CD14-positive monocyte (primary cell): ENCODE data around the gene RAB18. TPM values are rescaled to one million over a fixed set of nuclear protein-coding genes. Genes with fewer than 3 reads are reported as not detected.

ENCODE experiments used
- DNase-seq, 3 donors: peaks; one replicate each; pipeline ENCODE4 v3.0.0-alpha.2; 2011 to 2022
- H2AFZ ChIP-seq: 2 replicates; pipeline ENCODE4 v1.6.0; 2012; ENCODE audit warnings: mild to moderate bottlenecking, low read depth, low read length, inconsistent platforms; ENCODE audit not compliant: insufficient read depth, poor library complexity, severe bottlenecking
- H3K27ac ChIP-seq, 2 donors: 1 replicate in 1 of 2; 2 replicates in 1 of 2; pipeline ENCODE4 v1.5.1; 2012 to 2013; ENCODE audit warnings: low read length in 2 of 2, control low read depth in 1 of 2, inconsistent platforms in 1 of 2, low read depth in 1 of 2, mild to moderate bottlenecking in 1 of 2
- H3K27me3 ChIP-seq, 2 donors: one replicate each; pipeline versions ENCODE4 v1.6.0 to v1.6.1; 2011 to 2013; ENCODE audit warnings: low read length in 2 of 2; ENCODE audit not compliant: control insufficient read depth in 2 of 2, insufficient read depth in 2 of 2
- H3K36me3 ChIP-seq, 2 donors: replicated peaks in 1 of 2; 1 replicate in 1 of 2; 2 replicates in 1 of 2; pipeline versions ENCODE4 v1.5.1 to v1.6.1; 2012 to 2013; ENCODE audit warnings: low read length in 2 of 2, control low read depth in 1 of 2, inconsistent platforms in 1 of 2, mild to moderate bottlenecking in 1 of 2; ENCODE audit not compliant: insufficient read depth in 2 of 2, control insufficient read depth in 1 of 2
- H3K4me1 ChIP-seq, 2 donors: 1 replicate in 1 of 2; 2 replicates in 1 of 2; pipeline versions ENCODE4 v1.5.1 to v1.6.1; 2012 to 2013; ENCODE audit warnings: low read length in 2 of 2, control low read depth in 1 of 2, inconsistent platforms in 1 of 2, mild to moderate bottlenecking in 1 of 2, moderate library complexity in 1 of 2; ENCODE audit not compliant: insufficient read depth in 2 of 2, control insufficient read depth in 1 of 2
- H3K4me2 ChIP-seq: replicated peaks from 2 replicates; pipeline ENCODE3; 2012; ENCODE audit warnings: low read length, moderate library complexity, mild to moderate bottlenecking; ENCODE audit not compliant: poor library complexity, severe bottlenecking; ENCODE audit errors: extremely low read depth
- H3K4me3 ChIP-seq, 3 experiments: fragments of 200-600 bp in 1 of 3; sonication (generic) in 1 of 3; replicated peaks in 1 of 3; 1 replicate in 2 of 3; 2 replicates in 1 of 3; pipeline ENCODE4 v1.5.1; 2011 to 2013; ENCODE audit warnings: low read length in 3 of 3, mild to moderate bottlenecking in 3 of 3, control low read depth in 2 of 3, low read depth in 2 of 3, inconsistent platforms in 1 of 3, moderate library complexity in 1 of 3
- H3K79me2 ChIP-seq: 2 replicates; pipeline ENCODE4 v1.6.0; 2012; ENCODE audit warnings: mild to moderate bottlenecking, control low read depth, inconsistent platforms, low read length, moderate library complexity; ENCODE audit not compliant: insufficient read depth
- H3K9ac ChIP-seq: 2 replicates; pipeline ENCODE4 v1.6.0; 2017; ENCODE audit warnings: low read length, mild to moderate bottlenecking; ENCODE audit not compliant: insufficient read depth, poor library complexity, severe bottlenecking
- H3K9me3 ChIP-seq, 2 donors: replicated peaks in 1 of 2; 1 replicate in 1 of 2; 2 replicates in 1 of 2; pipeline versions ENCODE4 v1.5.1 to v1.6.1; 2012 to 2013; ENCODE audit warnings: low read length in 2 of 2, control low read depth in 1 of 2; ENCODE audit not compliant: control insufficient read depth in 1 of 2, insufficient read depth in 1 of 2
- H4K20me1 ChIP-seq: 2 replicates; pipeline ENCODE4 v1.6.0; 2012; ENCODE audit warnings: mild to moderate bottlenecking, low read length, control low read depth, moderate library complexity; ENCODE audit not compliant: insufficient read depth
- H3K27ac Mint-ChIP-seq, 7 donors: one replicate each; pipeline ENCODE4 v1.8.0; 2020; ENCODE audit warnings: mild to moderate bottlenecking in 7 of 7, mixed read lengths in 7 of 7, moderate library complexity in 6 of 7, inconsistent platforms in 2 of 7
- H3K27me3 Mint-ChIP-seq, 3 donors: one replicate each; pipeline ENCODE4 v1.8.0; 2021 to 2022; ENCODE audit warnings: low read depth in 3 of 3, mild to moderate bottlenecking in 3 of 3, mixed read lengths in 3 of 3, moderate library complexity in 3 of 3, inconsistent platforms in 1 of 3
- H3K36me3 Mint-ChIP-seq, 2 donors: one replicate each; pipeline ENCODE4 v1.8.0; 2020; ENCODE audit warnings: mixed read lengths in 2 of 2, inconsistent platforms in 1 of 2, mild to moderate bottlenecking in 1 of 2
- H3K4me1 Mint-ChIP-seq: one replicate; pipeline ENCODE4 v1.8.0; 2020; ENCODE audit warnings: mild to moderate bottlenecking, mixed read lengths
- H3K4me3 Mint-ChIP-seq, 2 donors: one replicate each; pipeline ENCODE4 v1.8.0; 2020; ENCODE audit warnings: mild to moderate bottlenecking in 2 of 2, mixed read lengths in 2 of 2, moderate library complexity in 1 of 2
- H3K9me3 Mint-ChIP-seq, 7 donors: one replicate each; pipeline ENCODE4 v1.8.0; 2020 to 2022; ENCODE audit warnings: mixed read lengths in 7 of 7, mild to moderate bottlenecking in 6 of 7, moderate library complexity in 6 of 7, inconsistent platforms in 2 of 7
- WGBS: methylation state at CpG from one replicate; pipeline ENCODE4 v1.1.5; 2013; ENCODE audit warnings: missing lambda C conversion rate; ENCODE audit not compliant: insufficient coverage; 5-methylcytosine and 5-hydroxymethylcytosine counted together
- intact Hi-C, 2 donors: fragments of 100-400 bp; cut with micrococcal nuclease; formaldehyde crosslinking; loops; one replicate each; pipeline versions ENCODE4 v1.15.0 to v1.15.1; 2023
- polyA plus RNA-seq, 3 donors: library from polyadenylated mRNA; depleted of rRNA in 1 of 3; unstranded in 2 of 3; stranded (reverse) in 1 of 3; fragments of 300-500 nt in 2 of 3; fragments of >200 nt in 1 of 3; fragmentation: Illumina TruSeq in 2 of 3; gene quantifications; 1 replicate in 2 of 3; 2 replicates in 1 of 3; pipeline ENCODE4 v1.2.3, GENCODE V29; 2012 to 2021
- TF ChIP-seq, protein P1 (sequence below): fragments of 200-600 bp; IDR thresholded peaks from one replicate; pipeline ENCODE4 v1.8.0; 2022; ENCODE audit warnings: antibody characterized with exemption, mild to moderate bottlenecking

RAB18 gene
- polyA plus RNA-seq, 3 donors: 22.1 to 133 (median 117) TPM

DNA sequence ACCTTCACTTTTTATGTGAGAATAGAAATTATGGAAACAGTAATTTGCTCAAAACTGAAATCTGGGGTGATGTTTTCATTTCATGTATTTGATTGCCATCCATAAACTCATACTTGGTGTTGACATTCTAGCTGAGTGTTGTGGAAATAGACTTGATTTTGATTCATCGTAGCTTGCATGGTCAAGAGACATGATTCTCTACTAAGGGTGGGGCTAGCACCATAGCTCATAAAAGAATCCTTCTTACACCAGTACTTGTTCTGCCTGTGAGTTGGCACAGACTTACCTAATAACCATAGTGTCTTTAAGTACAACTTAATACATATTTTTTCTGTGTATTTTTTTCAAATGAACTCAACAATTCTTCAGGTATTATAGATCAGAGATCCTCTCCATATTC lies 36.6 kb downstream of the RAB18 start:
- Histone ChIP-seq H3K79me2 (no peaks in the 10 kb centered on the region), H3K9me3 (no peaks in the 10 kb centered on the region), H3K27me3 (no peaks in the 10 kb centered on the region), H3K27ac (no peak overlapping the region), H3K36me3 (peaks cover 62 to 94% of the 10 kb centered on the region in 2 donors), H3K4me1 (peaks cover 0 to 4% of the 10 kb centered on the region in 2 donors), H3K9ac (no peak overlapping the region), H2AFZ (no peak overlapping the region), H3K4me3 (no peak overlapping the region), H4K20me1 (peaks cover 14% of the 10 kb centered on the region), H3K4me2 (no peak overlapping the region)
- no CpG with 5 or more reads among the region's 1 CpG for WGBS
- peaks cover 3% of the 10 kb centered on the region for H3K4me1 Mint-ChIP-seq
- intact Hi-C loops: no loop called here
- H3K4me3 Mint-ChIP-seq: no peak overlapping the region
- no peak overlapping the region for H3K27ac Mint-ChIP-seq
- TF ChIP-seq, protein P1, sequence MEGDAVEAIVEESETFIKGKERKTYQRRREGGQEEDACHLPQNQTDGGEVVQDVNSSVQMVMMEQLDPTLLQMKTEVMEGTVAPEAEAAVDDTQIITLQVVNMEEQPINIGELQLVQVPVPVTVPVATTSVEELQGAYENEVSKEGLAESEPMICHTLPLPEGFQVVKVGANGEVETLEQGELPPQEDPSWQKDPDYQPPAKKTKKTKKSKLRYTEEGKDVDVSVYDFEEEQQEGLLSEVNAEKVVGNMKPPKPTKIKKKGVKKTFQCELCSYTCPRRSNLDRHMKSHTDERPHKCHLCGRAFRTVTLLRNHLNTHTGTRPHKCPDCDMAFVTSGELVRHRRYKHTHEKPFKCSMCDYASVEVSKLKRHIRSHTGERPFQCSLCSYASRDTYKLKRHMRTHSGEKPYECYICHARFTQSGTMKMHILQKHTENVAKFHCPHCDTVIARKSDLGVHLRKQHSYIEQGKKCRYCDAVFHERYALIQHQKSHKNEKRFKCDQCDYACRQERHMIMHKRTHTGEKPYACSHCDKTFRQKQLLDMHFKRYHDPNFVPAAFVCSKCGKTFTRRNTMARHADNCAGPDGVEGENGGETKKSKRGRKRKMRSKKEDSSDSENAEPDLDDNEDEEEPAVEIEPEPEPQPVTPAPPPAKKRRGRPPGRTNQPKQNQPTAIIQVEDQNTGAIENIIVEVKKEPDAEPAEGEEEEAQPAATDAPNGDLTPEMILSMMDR: no peak
- DNase-seq: no peak
- no peaks in the 10 kb centered on the region for H3K27me3 Mint-ChIP-seq
- peaks cover 55 to 70% of the 10 kb centered on the region in 2 donors for H3K36me3 Mint-ChIP-seq
- H3K9me3 Mint-ChIP-seq: no peaks in the 10 kb centered on the region

- 100% methylated on average over 1 of the region's 8 CpGs for WGBS
- Histone ChIP-seq H3K27me3 (no peaks in the 10 kb centered on the region), H3K4me3 (no peak overlapping the region), H4K20me1 (peaks cover 2% of the 10 kb centered on the region), H3K36me3 (peaks cover 59 to 85% of the 10 kb centered on the region in 2 donors), H3K4me1 (no peaks in the 10 kb centered on the region), H2AFZ (no peak overlapping the region), H3K9ac (no peak overlapping the region), H3K79me2 (no peaks in the 10 kb centered on the region), H3K27ac (no peak overlapping the region), H3K4me2 (no peak overlapping the region), H3K9me3 (no peaks in the 10 kb centered on the region)
- Mint-ChIP-seq H3K36me3 (peaks cover 62 to 76% of the 10 kb centered on the region in 2 donors), H3K27ac (peak overlapping the region in 3 of 7 donors; percentile 6 to 72 (median 10)), H3K4me3 (no peak overlapping the region), H3K4me1 (peaks cover 3% of the 10 kb centered on the region), H3K9me3 (no peaks in the 10 kb centered on the region), H3K27me3 (no peaks in the 10 kb centered on the region)
- TF ChIP-seq, protein P1: no peak
- intact Hi-C loops: no loop called here
- no peak for DNase-seq
Measured at GRCh38 chr10:27541796-27542729, 38.0 kb downstream of the RAB18 start.
